ENCODE measurements around the gene PPARD.

DNA sequence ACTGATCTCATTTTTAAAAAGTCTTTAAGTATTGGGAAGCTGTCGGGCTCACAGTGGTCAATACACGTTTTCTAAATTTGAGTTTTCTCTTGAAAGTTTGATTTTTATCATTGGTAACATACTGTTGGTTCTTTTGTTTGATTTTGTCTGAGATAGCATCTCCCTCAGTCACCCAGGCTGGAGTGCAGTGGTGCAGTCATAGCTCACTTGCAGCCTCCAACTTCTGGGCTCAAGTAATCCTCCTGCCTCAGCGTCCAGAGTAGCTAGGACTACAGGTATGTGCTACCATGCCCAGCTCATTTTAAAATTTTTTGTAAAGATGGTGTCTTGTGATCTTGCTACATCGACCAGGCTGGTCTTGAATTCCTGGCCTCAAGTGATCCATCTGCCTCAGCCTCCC, 9.1 kb downstream of the PPARD start:
- TF ChIP-seq, protein P1, sequence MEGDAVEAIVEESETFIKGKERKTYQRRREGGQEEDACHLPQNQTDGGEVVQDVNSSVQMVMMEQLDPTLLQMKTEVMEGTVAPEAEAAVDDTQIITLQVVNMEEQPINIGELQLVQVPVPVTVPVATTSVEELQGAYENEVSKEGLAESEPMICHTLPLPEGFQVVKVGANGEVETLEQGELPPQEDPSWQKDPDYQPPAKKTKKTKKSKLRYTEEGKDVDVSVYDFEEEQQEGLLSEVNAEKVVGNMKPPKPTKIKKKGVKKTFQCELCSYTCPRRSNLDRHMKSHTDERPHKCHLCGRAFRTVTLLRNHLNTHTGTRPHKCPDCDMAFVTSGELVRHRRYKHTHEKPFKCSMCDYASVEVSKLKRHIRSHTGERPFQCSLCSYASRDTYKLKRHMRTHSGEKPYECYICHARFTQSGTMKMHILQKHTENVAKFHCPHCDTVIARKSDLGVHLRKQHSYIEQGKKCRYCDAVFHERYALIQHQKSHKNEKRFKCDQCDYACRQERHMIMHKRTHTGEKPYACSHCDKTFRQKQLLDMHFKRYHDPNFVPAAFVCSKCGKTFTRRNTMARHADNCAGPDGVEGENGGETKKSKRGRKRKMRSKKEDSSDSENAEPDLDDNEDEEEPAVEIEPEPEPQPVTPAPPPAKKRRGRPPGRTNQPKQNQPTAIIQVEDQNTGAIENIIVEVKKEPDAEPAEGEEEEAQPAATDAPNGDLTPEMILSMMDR (IDR thresholded peaks at IDR 0.05): no peak
- TF ChIP-seq POLR2A (IDR thresholded peaks at IDR 0.05): no peak

All from uterus (tissue), 2 donors.